ENCODE measurements around the gene GLI3. TPM values are rescaled to one million over a fixed set of nuclear protein-coding genes. Genes with fewer than 3 reads are reported as not detected.

The GLI3 gene
- total and polyA plus RNA-seq, 10 donors = 0.17 to 9.2 (median 1.8) TPM

DNA sequence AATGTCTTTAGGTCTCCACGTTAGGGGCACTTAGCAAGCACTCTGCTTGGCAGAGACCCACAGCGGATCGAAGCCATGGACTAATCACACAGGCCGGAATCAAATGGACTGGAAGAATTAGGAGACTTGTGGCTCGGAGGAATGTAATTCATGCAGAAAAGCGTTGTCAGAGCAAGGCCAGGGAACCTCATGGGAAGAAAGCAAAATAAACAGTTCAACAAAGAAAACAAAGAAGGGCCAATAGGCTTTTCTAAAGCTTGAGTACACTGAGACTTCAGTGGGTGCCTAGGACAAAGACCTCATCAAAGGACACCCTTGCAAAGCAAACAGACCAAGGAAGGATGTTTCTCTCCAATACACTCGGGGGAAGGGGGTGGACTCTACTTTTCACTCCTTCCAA lies 171.1 kb downstream of the GLI3 start:
- H3K4me1 ChIP-seq = no peaks in the 10 kb centered on the region

DNA sequence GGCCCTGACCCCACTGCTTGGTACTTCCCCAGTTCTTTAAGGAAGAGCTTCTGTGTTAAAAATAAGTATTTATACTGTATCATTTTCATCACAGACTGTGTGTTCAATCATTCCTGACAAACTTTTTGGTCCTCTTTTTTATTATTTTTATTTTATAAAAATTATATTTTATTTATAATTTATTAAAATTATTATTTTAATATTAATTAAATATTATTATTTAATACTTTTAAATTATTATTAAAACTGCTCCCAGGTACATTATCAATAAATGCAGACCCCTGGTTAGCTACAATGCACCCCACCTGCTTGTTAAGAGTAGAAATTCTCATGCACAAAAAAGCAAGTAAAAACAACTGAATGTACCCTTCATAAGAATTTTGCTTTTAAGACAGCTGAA lies 172.0 kb downstream of the GLI3 start:
- H3K27ac ChIP-seq = no peak overlapping the region
- H3K9me3 ChIP-seq = no peaks in the 10 kb centered on the region
- H3K27me3 ChIP-seq (replicated peaks in 1 of 7) = no peaks in the 10 kb centered on the region
- TF ChIP-seq POLR2AphosphoS5 (IDR thresholded peaks at IDR 0.05) (no peak), POLR2A (IDR thresholded peaks at IDR 0.05) (no peak)
- TF ChIP-seq, protein P1, sequence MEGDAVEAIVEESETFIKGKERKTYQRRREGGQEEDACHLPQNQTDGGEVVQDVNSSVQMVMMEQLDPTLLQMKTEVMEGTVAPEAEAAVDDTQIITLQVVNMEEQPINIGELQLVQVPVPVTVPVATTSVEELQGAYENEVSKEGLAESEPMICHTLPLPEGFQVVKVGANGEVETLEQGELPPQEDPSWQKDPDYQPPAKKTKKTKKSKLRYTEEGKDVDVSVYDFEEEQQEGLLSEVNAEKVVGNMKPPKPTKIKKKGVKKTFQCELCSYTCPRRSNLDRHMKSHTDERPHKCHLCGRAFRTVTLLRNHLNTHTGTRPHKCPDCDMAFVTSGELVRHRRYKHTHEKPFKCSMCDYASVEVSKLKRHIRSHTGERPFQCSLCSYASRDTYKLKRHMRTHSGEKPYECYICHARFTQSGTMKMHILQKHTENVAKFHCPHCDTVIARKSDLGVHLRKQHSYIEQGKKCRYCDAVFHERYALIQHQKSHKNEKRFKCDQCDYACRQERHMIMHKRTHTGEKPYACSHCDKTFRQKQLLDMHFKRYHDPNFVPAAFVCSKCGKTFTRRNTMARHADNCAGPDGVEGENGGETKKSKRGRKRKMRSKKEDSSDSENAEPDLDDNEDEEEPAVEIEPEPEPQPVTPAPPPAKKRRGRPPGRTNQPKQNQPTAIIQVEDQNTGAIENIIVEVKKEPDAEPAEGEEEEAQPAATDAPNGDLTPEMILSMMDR (IDR thresholded peaks at IDR 0.05 in 8 of 11, conservative IDR thresholded peaks at IDR 0.05 in 3 of 11) = no peak
- no peaks in the 10 kb centered on the region for H3K36me3 ChIP-seq
- H3K4me1 ChIP-seq = no peaks in the 10 kb centered on the region
- DNase-seq = no peak
- intact Hi-C loops (cut with DNase I; ENCODE audit: low total_unique reads) = no loop called here
- H3K4me3 ChIP-seq = no peak overlapping the region

More for the DNA sequence above, 171.1 kb downstream of the GLI3 start:
- H3K36me3 ChIP-seq = no peaks in the 10 kb centered on the region
- TF ChIP-seq POLR2A (IDR thresholded peaks at IDR 0.05) (no peak), POLR2AphosphoS5 (IDR thresholded peaks at IDR 0.05) (no peak)
- TF ChIP-seq, protein P1 (IDR thresholded peaks at IDR 0.05 in 8 of 11, conservative IDR thresholded peaks at IDR 0.05 in 3 of 11) = no peak
- 87 to 95% (median 91%) methylated on average over 7 of the region's 7 CpGs for WGBS, 5 donors
- H3K9me3 ChIP-seq = no peaks in the 10 kb centered on the region
- H3K27ac ChIP-seq = no peak overlapping the region
- H3K4me3 ChIP-seq = no peak overlapping the region
- H3K27me3 ChIP-seq (replicated peaks in 1 of 7) = no peaks in the 10 kb centered on the region
- no peak for DNase-seq
- intact Hi-C loops (cut with DNase I; ENCODE audit: low total_unique reads) = no loop called here

GRCh38 chr7:42064534-42064933 lies 172.5 kb downstream of the GLI3 start:
- Histone ChIP-seq H3K36me3 (no peaks in the 10 kb centered on the region), H3K27ac (no peak overlapping the region), H3K9me3 (no peaks in the 10 kb centered on the region), H3K4me1 (no peaks in the 10 kb centered on the region), H3K27me3 (replicated peaks in 1 of 7) (no peaks in the 10 kb centered on the region), H3K4me3 (no peak overlapping the region)
- TF ChIP-seq POLR2AphosphoS5 (IDR thresholded peaks at IDR 0.05) = no peak
- no peak for TF ChIP-seq POLR2A (IDR thresholded peaks at IDR 0.05)
- TF ChIP-seq, protein P1 (IDR thresholded peaks at IDR 0.05 in 8 of 11, conservative IDR thresholded peaks at IDR 0.05 in 3 of 11) = no peak
- intact Hi-C loops (cut with DNase I; ENCODE audit: low total_unique reads) = no loop called here
- DNase-seq = no peak
- 68 to 90% (median 87%) methylated on average over 2 of the region's 2 CpGs for WGBS, 5 donors

DNA sequence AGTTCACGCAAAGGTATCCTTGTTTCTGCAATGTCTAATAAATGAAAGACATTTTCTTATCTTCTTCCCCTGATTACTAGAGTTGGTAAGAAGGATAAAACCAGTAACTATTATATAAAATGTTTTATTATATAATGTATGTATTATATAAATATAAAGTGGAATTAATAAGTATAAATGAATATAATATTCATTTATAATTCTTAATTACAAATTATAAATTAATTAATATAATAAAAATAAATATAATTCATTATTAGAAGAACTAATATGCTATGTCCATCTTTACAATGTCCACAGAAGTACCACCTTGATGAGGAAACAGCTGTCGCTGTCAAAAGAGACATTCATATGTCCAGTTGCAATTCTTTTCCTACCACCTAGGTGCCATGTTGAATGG lies 177.7 kb downstream of the GLI3 start:
- Histone ChIP-seq H3K36me3 (no peaks in the 10 kb centered on the region), H3K27ac (no peak overlapping the region), H3K4me1 (no peaks in the 10 kb centered on the region), H3K4me3 (no peak overlapping the region), H3K9me3 (no peaks in the 10 kb centered on the region), H3K27me3 (replicated peaks in 1 of 7) (no peaks in the 10 kb centered on the region)
- DNase-seq = no peak
- 48 to 75% (median 68%) methylated on average over 2 of the region's 2 CpGs for WGBS, 5 donors
- TF ChIP-seq POLR2A (IDR thresholded peaks at IDR 0.05) (no peak), POLR2AphosphoS5 (IDR thresholded peaks at IDR 0.05) (no peak)
- TF ChIP-seq, protein P1 (IDR thresholded peaks at IDR 0.05 in 8 of 11, conservative IDR thresholded peaks at IDR 0.05 in 3 of 11) = no peak
- intact Hi-C loops (cut with DNase I; ENCODE audit: low total_unique reads) = no loop called here

All from spleen (tissue), 11 donors.